ENCODE measurements around the gene ATP6V1G2.

Gene ATP6V1G2

GRCh38 chr6:31541059-31541657 lies 5.2 kb downstream of the ATP6V1G2 start:
- peaks cover 48% of the 10 kb centered on the region for H3K4me1 ChIP-seq (ENCODE audit: control insufficient read depth, low read length)
- no peaks in the 10 kb centered on the region for H3K27me3 ChIP-seq (ENCODE audit: control insufficient read depth, low read length)
- H3K4me2 ChIP-seq (ENCODE audit: low read length): peak overlapping the region; percentile 70
- peaks cover 24% of the 10 kb centered on the region for H3F3A ChIP-seq (ENCODE audit: control insufficient read depth, insufficient read depth)
- peaks cover 33% of the 10 kb centered on the region for H4K20me1 ChIP-seq (ENCODE audit: control insufficient read depth, insufficient read depth, low read depth, low read length)
- H3K36me3 ChIP-seq (ENCODE audit: control insufficient read depth, low read length): peaks cover 68% of the 10 kb centered on the region
- TF ChIP-seq EZH2phosphoT487 (IDR thresholded peaks at IDR 0.05; ENCODE audit: borderline replicate concordance, low read length) (no peak), CTCF (IDR thresholded peaks at IDR 0.05; ENCODE audit: low read depth, low read length, poor library complexity, severe bottlenecking) (no peak)
- H3K9me3 ChIP-seq (ENCODE audit: control insufficient read depth, insufficient read depth, low read length): no peaks in the 10 kb centered on the region
- no peaks in the 10 kb centered on the region for H3K9me2 ChIP-seq (replicated peaks; ENCODE audit: control insufficient read depth, low read length)
- H3K27ac ChIP-seq (ENCODE audit: low read depth, low read length): peak overlapping the region; percentile 88
- H3K4me3 ChIP-seq (ENCODE audit: low read length): peak overlapping the region; percentile 98
- H3K79me2 ChIP-seq (ENCODE audit: control insufficient read depth, low read length): peaks cover 76% of the 10 kb centered on the region

GRCh38 chr6:31540640-31541039 lies 5.8 kb downstream of the ATP6V1G2 start:
- Histone ChIP-seq H3K4me2 (ENCODE audit: low read length) (peak overlapping the region; percentile 70), H4K20me1 (ENCODE audit: control insufficient read depth, insufficient read depth, low read depth, low read length) (peaks cover 38% of the 10 kb centered on the region), H3K4me3 (ENCODE audit: low read length) (peak overlapping the region; percentile 98), H3K36me3 (ENCODE audit: control insufficient read depth, low read length) (peaks cover 73% of the 10 kb centered on the region), H3K27ac (ENCODE audit: low read depth, low read length) (peak overlapping the region; percentile 88; the same call in 1 of the 2 replicates), H3K79me2 (ENCODE audit: control insufficient read depth, low read length) (peaks cover 81% of the 10 kb centered on the region), H3K4me1 (ENCODE audit: control insufficient read depth, low read length) (peaks cover 47% of the 10 kb centered on the region), H3K27me3 (ENCODE audit: control insufficient read depth, low read length) (no peaks in the 10 kb centered on the region), H3K9me3 (ENCODE audit: control insufficient read depth, insufficient read depth, low read length) (no peaks in the 10 kb centered on the region), H3F3A (ENCODE audit: control insufficient read depth, insufficient read depth) (peaks cover 29% of the 10 kb centered on the region), H3K9me2 (replicated peaks; ENCODE audit: control insufficient read depth, low read length) (no peaks in the 10 kb centered on the region)
- TF ChIP-seq EZH2phosphoT487 (IDR thresholded peaks at IDR 0.05; ENCODE audit: borderline replicate concordance, low read length) (no peak), CTCF (IDR thresholded peaks at IDR 0.05; ENCODE audit: low read depth, low read length, poor library complexity, severe bottlenecking) (no peak)

GRCh38 chr6:31538805-31539400 lies 7.5 kb downstream of the ATP6V1G2 start:
- H3K9me2 ChIP-seq (replicated peaks; ENCODE audit: control insufficient read depth, low read length): no peaks in the 10 kb centered on the region
- H3K9me3 ChIP-seq (ENCODE audit: control insufficient read depth, insufficient read depth, low read length): no peaks in the 10 kb centered on the region
- H3K4me3 ChIP-seq (ENCODE audit: low read length): peak overlapping the region; percentile 98
- peak overlapping the region; percentile 70 for H3K4me2 ChIP-seq (ENCODE audit: low read length)
- H4K20me1 ChIP-seq (ENCODE audit: control insufficient read depth, insufficient read depth, low read depth, low read length): peaks cover 47% of the 10 kb centered on the region
- no peaks in the 10 kb centered on the region for H3K27me3 ChIP-seq (ENCODE audit: control insufficient read depth, low read length)
- peaks cover 24% of the 10 kb centered on the region for H3F3A ChIP-seq (ENCODE audit: control insufficient read depth, insufficient read depth)
- H3K27ac ChIP-seq (ENCODE audit: low read depth, low read length): no peak overlapping the region
- H3K36me3 ChIP-seq (ENCODE audit: control insufficient read depth, low read length): peaks cover 90% of the 10 kb centered on the region
- H3K79me2 ChIP-seq (ENCODE audit: control insufficient read depth, low read length): peaks cover 97% of the 10 kb centered on the region
- TF ChIP-seq EZH2phosphoT487 (IDR thresholded peaks at IDR 0.05; ENCODE audit: borderline replicate concordance, low read length): no peak
- no peak for TF ChIP-seq CTCF (IDR thresholded peaks at IDR 0.05; ENCODE audit: low read depth, low read length, poor library complexity, severe bottlenecking)
- H3K4me1 ChIP-seq (ENCODE audit: control insufficient read depth, low read length): peaks cover 39% of the 10 kb centered on the region
